Measurements from ENCODE around the gene RBM47. TPM values are rescaled to one million over a fixed set of nuclear protein-coding genes. Genes with fewer than 3 reads are reported as not detected.

The RBM47 gene
- total and polyA plus RNA-seq, 2 of the 4 experiments (the other 2 are of a cell fraction), result 0.44 to 1.1 TPM

DNA sequence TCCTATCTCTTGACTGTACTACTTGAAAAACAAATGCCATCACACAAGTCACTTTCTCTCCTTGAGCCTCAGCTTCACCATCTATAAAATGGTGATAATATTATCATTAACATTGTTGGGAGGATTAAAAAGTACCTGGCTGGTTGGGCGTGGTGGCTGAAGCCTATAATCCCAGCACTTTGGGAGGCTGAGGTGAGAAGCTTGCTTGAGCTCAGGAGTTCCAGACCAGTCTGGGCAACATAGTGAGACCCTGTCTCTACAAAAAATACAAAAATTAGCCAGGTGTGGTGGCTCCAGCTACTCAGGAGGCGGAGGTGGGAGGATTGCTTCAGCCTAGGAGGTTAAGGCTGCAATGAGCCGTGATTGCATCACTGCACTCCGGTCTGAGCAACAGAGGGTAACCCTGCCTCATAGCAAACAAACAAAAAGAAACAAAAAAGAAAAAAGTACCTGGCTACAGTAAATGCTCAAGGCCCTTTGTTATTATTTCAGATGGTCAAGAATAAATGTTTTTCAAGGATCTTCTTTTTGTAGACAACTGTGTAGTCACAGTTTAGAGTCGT is 174.2 kb downstream of the RBM47 start:
- no peak overlapping the region for H4K5ac ChIP-seq (ENCODE audit: low read depth, low read length)
- no peaks in the 10 kb centered on the region for H3K27me3 ChIP-seq (ENCODE audit: control insufficient read depth, insufficient read depth, low read length)
- no TSS peak for BruUV-seq (replicated peaks)
- no peak overlapping the region for H3K27ac ChIP-seq (ENCODE audit: insufficient read depth, low read length)
- ATAC-seq (ENCODE audit: low read depth) (no peak), DNase-seq (no peak)
- H4K20me1 ChIP-seq (ENCODE audit: insufficient read depth, low read length), result no peaks in the 10 kb centered on the region
- H4K91ac ChIP-seq (ENCODE audit: insufficient read depth, low read depth, low read length), result no peak overlapping the region
- H3K9me3 ChIP-seq (ENCODE audit: control insufficient read depth, insufficient read depth, low read length), result no peaks in the 10 kb centered on the region
- no peak overlapping the region for H2BK20ac ChIP-seq (ENCODE audit: low read depth, low read length)
- H3K9ac ChIP-seq (ENCODE audit: low read depth, low read length), result no peak overlapping the region
- H2BK120ac ChIP-seq (ENCODE audit: low read depth, low read length), result no peak overlapping the region
- H2BK5ac ChIP-seq (ENCODE audit: low read depth, low read length, poor library complexity, severe bottlenecking), result no peak overlapping the region
- WGBS, 2 experiments (ENCODE audit: extremely low coverage in 2 of 2, insufficient read length in 1 of 2), result no CpG with 5 or more reads among the region's 5 CpGs
- no peak overlapping the region for H3K18ac ChIP-seq (ENCODE audit: low read depth, low read length)
- intact Hi-C loops (cut with micrococcal nuclease), result no loop called here
- H3K4ac ChIP-seq (ENCODE audit: low read depth, low read length), result no peak overlapping the region
- no peak overlapping the region for H3K56ac ChIP-seq (ENCODE audit: extremely low read depth, insufficient read depth, low read length)
- no peak overlapping the region for H2AK5ac ChIP-seq (ENCODE audit: low read depth, low read length)
- no peak overlapping the region for H3K23ac ChIP-seq (ENCODE audit: low read depth, low read length)
- CTCF ChIA-PET, result no interaction called here
- in situ Hi-C loops (cut with MboI; ENCODE audit: low sequenced_read_pairs), result no loop called here
- H3K4me2 ChIP-seq (ENCODE audit: low read depth, low read length), result no peak overlapping the region
- no peak overlapping the region for H3K14ac ChIP-seq (replicated peaks; ENCODE audit: low read depth, low read length)
- dilution Hi-C loops (cut with HindIII; ENCODE audit: low sequenced_read_pairs, unreplicated experiment), result no loop called here
- no peak overlapping the region for H2BK15ac ChIP-seq (ENCODE audit: low read depth, low read length)
- H3K79me1 ChIP-seq (ENCODE audit: low read depth in 1 of 2, low read length in 2 of 2), result no peaks in the 10 kb centered on the region
- no peaks in the 10 kb centered on the region for H3K4me1 ChIP-seq (ENCODE audit: control insufficient read depth, insufficient read depth, low read length)
- H2AFZ ChIP-seq (replicated peaks; ENCODE audit: low read length, poor library complexity), result no peak overlapping the region
- H4K8ac ChIP-seq (ENCODE audit: low read depth in 2 of 2, low read length in 2 of 2), result no peak overlapping the region
- H2AK9ac ChIP-seq (replicated peaks; ENCODE audit: low read depth, low read length, poor library complexity), result no peak overlapping the region
- H3K36me3 ChIP-seq (ENCODE audit: control insufficient read depth, insufficient read depth, low read length), result no peaks in the 10 kb centered on the region
- POLR2A ChIA-PET (ENCODE audit: unreplicated experiment), result no interaction called here
- no peak overlapping the region for H3K4me3 ChIP-seq (ENCODE audit: insufficient read depth, low read depth, low read length)
- no peaks in the 10 kb centered on the region; the same call in 1 of the 2 replicates for H3K9me1 ChIP-seq (ENCODE audit: insufficient read depth, low read length)
- no peak for TF ChIP-seq CHD1 (IDR thresholded peaks at IDR 0.05; ENCODE audit: low read depth, low read length)
- TF ChIP-seq CEBPB (IDR thresholded peaks at IDR 0.05; ENCODE audit: low read depth, low read length), result 0 out of 2 replicates have a peak, but pooled peaks have one; percentile 49
